Measurements from ENCODE around the gene DHX36. TPM values are rescaled to one million over a fixed set of nuclear protein-coding genes. Genes with fewer than 3 reads are reported as not detected.

DHX36 gene
- total RNA-seq, 1 experiment from 2014 or later = 34.5 TPM

- H3K79me2 ChIP-seq (ENCODE audit: low read length) = no peaks in the 10 kb centered on the region
- H3K9me2 ChIP-seq (replicated peaks; ENCODE audit: low read length) = no peaks in the 10 kb centered on the region
- no peaks in the 10 kb centered on the region for H4K20me1 ChIP-seq (ENCODE audit: low read length)
- no peak overlapping the region for H3K4me3 ChIP-seq (ENCODE audit: low read length)
- no peaks in the 10 kb centered on the region for H3K27me3 ChIP-seq (ENCODE audit: low read length)
- intact Hi-C loops (cut with micrococcal nuclease) = no loop called here
- H3K9me3 ChIP-seq (ENCODE audit: low read length) = no peaks in the 10 kb centered on the region
- no peak overlapping the region for H3K9ac ChIP-seq (ENCODE audit: low read length)
- DNase-seq (no peak), ATAC-seq (no peak)
- no peaks in the 10 kb centered on the region for H3F3A ChIP-seq (ENCODE audit: low read length, unreplicated experiment)
- H3K36me3 ChIP-seq (ENCODE audit: low read depth, low read length) = no peaks in the 10 kb centered on the region
- POLR2A ChIA-PET (ENCODE audit: unreplicated experiment) = no interaction called here
- BruUV-seq (replicated peaks) = no TSS peak
- no peak overlapping the region for H3K4me2 ChIP-seq (ENCODE audit: low read length)
- CTCF ChIA-PET = no interaction called here
- no peak overlapping the region for H2AFZ ChIP-seq (ENCODE audit: low read length)
- H3K27ac ChIP-seq (ENCODE audit: low read length) = no peak overlapping the region
- no peak for TF ChIP-seq EZH2phosphoT487 (IDR thresholded peaks at IDR 0.05; ENCODE audit: borderline replicate concordance, low read length)
- TF ChIP-seq EZH2 (IDR thresholded peaks at IDR 0.05; ENCODE audit: low read length, unreplicated experiment) = no peak
- no peak for TF ChIP-seq CTCF (conservative IDR thresholded peaks at IDR 0.05; ENCODE audit: low read depth, low read length)
- peaks cover 13% of the 10 kb centered on the region for H3K4me1 ChIP-seq (ENCODE audit: insufficient read depth, low read length)
Measured at GRCh38 chr3:154223519-154223918, 100.8 kb downstream of the DHX36 start.

Other genes with a start within 250 kb of the DHX36 start
- gene ARHGEF26, start 203.1 kb downstream of the DHX36 start, total RNA-seq (2014; rRNA removed) = 4.7 and 5.0 TPM in 2 replicates
- not detected in 2 replicates for gene GPR149, start 105.7 kb upstream of the DHX36 start, total RNA-seq (2014; rRNA removed)